ENCODE measurements around the gene NRIP1.

NRIP1 gene

GRCh38 chr21:15092745-15093144, 27.9 kb upstream of the NRIP1 start:
- Histone ChIP-seq H3K36me3 (replicated peaks; ENCODE audit: low read depth, low read length) (no peaks in the 10 kb centered on the region), H3K79me2 (ENCODE audit: low read length) (no peaks in the 10 kb centered on the region), H3K4me1 (ENCODE audit: low read length) (peaks cover 8% of the 10 kb centered on the region), H4K20me1 (ENCODE audit: insufficient read depth, low read length) (no peaks in the 10 kb centered on the region), H2AFZ (ENCODE audit: low read depth, low read length) (no peak overlapping the region), H3K27me3 (ENCODE audit: low read depth, low read length) (no peaks in the 10 kb centered on the region), H3K27ac (ENCODE audit: low read length) (no peak overlapping the region), H3K4me3 (ENCODE audit: low read length) (no peak overlapping the region), H3K4me2 (ENCODE audit: low read length) (no peak overlapping the region), H3K9ac (ENCODE audit: low read length) (no peak overlapping the region), H3K9me3 (ENCODE audit: insufficient read depth, low read length) (no peaks in the 10 kb centered on the region)
- no peak for TF ChIP-seq EZH2phosphoT487 (IDR thresholded peaks at IDR 0.05; ENCODE audit: low read depth)
- no peak for TF ChIP-seq CTCF (IDR thresholded peaks at IDR 0.05; ENCODE audit: low read depth, low read length)

GRCh38 chr21:15090390-15090789, 25.6 kb upstream of the NRIP1 start:
- no peaks in the 10 kb centered on the region for H3K79me2 ChIP-seq (ENCODE audit: low read length)
- no peaks in the 10 kb centered on the region for H3K27me3 ChIP-seq (ENCODE audit: low read depth, low read length)
- no peak for TF ChIP-seq CTCF (IDR thresholded peaks at IDR 0.05; ENCODE audit: low read depth, low read length)
- no peak for TF ChIP-seq EZH2phosphoT487 (IDR thresholded peaks at IDR 0.05; ENCODE audit: low read depth)
- no peak overlapping the region for H3K9ac ChIP-seq (ENCODE audit: low read length)
- no peak overlapping the region for H2AFZ ChIP-seq (ENCODE audit: low read depth, low read length)
- no peak overlapping the region for H3K4me3 ChIP-seq (ENCODE audit: low read length)
- H3K9me3 ChIP-seq (ENCODE audit: insufficient read depth, low read length): no peaks in the 10 kb centered on the region
- no peak overlapping the region for H3K4me2 ChIP-seq (ENCODE audit: low read length)
- H3K27ac ChIP-seq (ENCODE audit: low read length): no peak overlapping the region
- H4K20me1 ChIP-seq (ENCODE audit: insufficient read depth, low read length): no peaks in the 10 kb centered on the region
- no peaks in the 10 kb centered on the region for H3K36me3 ChIP-seq (replicated peaks; ENCODE audit: low read depth, low read length)
- H3K4me1 ChIP-seq (ENCODE audit: low read length): peaks cover 8% of the 10 kb centered on the region

GRCh38 chr21:15088488-15088887, 23.7 kb upstream of the NRIP1 start:
- Histone ChIP-seq H3K9me3 (ENCODE audit: insufficient read depth, low read length) (no peaks in the 10 kb centered on the region), H3K4me1 (ENCODE audit: low read length) (peaks cover 8% of the 10 kb centered on the region), H3K79me2 (ENCODE audit: low read length) (no peaks in the 10 kb centered on the region), H4K20me1 (ENCODE audit: insufficient read depth, low read length) (no peaks in the 10 kb centered on the region), H3K36me3 (replicated peaks; ENCODE audit: low read depth, low read length) (no peaks in the 10 kb centered on the region), H3K27me3 (ENCODE audit: low read depth, low read length) (no peaks in the 10 kb centered on the region), H3K4me2 (ENCODE audit: low read length) (no peak overlapping the region), H3K4me3 (ENCODE audit: low read length) (no peak overlapping the region), H3K9ac (ENCODE audit: low read length) (no peak overlapping the region), H3K27ac (ENCODE audit: low read length) (no peak overlapping the region), H2AFZ (ENCODE audit: low read depth, low read length) (no peak overlapping the region)
- TF ChIP-seq CTCF (IDR thresholded peaks at IDR 0.05; ENCODE audit: low read depth, low read length) (no peak), EZH2phosphoT487 (IDR thresholded peaks at IDR 0.05; ENCODE audit: low read depth) (no peak)

GRCh38 chr21:15084668-15085067, 19.9 kb upstream of the NRIP1 start:
- peaks cover 8% of the 10 kb centered on the region for H3K4me1 ChIP-seq (ENCODE audit: low read length)
- no peaks in the 10 kb centered on the region for H4K20me1 ChIP-seq (ENCODE audit: insufficient read depth, low read length)
- no peaks in the 10 kb centered on the region for H3K36me3 ChIP-seq (replicated peaks; ENCODE audit: low read depth, low read length)
- no peak overlapping the region for H3K4me2 ChIP-seq (ENCODE audit: low read length)
- H3K79me2 ChIP-seq (ENCODE audit: low read length): no peaks in the 10 kb centered on the region
- no peak overlapping the region for H3K27ac ChIP-seq (ENCODE audit: low read length)
- H3K4me3 ChIP-seq (ENCODE audit: low read length): no peak overlapping the region
- no peaks in the 10 kb centered on the region for H3K9me3 ChIP-seq (ENCODE audit: insufficient read depth, low read length)
- H2AFZ ChIP-seq (ENCODE audit: low read depth, low read length): no peak overlapping the region
- H3K27me3 ChIP-seq (ENCODE audit: low read depth, low read length): no peaks in the 10 kb centered on the region
- no peak overlapping the region for H3K9ac ChIP-seq (ENCODE audit: low read length)
- TF ChIP-seq CTCF (IDR thresholded peaks at IDR 0.05; ENCODE audit: low read depth, low read length) (no peak), EZH2phosphoT487 (IDR thresholded peaks at IDR 0.05; ENCODE audit: low read depth) (no peak)
